Endothelial cell of umbilical vein (primary cell): ENCODE measurements around the gene NUB1.

Experiments
- CTCF ChIP-seq, 2 donors: IDR thresholded peaks; 1 replicate in 1 of 2; 2 replicates in 1 of 2; pipeline ENCODE4 v1.5.1; 2011; ENCODE audit warnings: low read length in 2 of 2, mild to moderate bottlenecking in 2 of 2, moderate library complexity in 2 of 2, control low read depth in 1 of 2, inconsistent platforms in 1 of 2, low read depth in 1 of 2; ENCODE audit not compliant: insufficient read depth in 1 of 2; ENCODE audit errors: extremely low read depth in 1 of 2
- EZH2 ChIP-seq: IDR thresholded peaks from 2 replicates; pipeline ENCODE4 v1.6.1; 2012; ENCODE audit warnings: borderline replicate concordance, low read depth, mild to moderate bottlenecking, moderate library complexity, low read length, inconsistent platforms; ENCODE audit not compliant: severe bottlenecking
- MAX ChIP-seq: IDR thresholded peaks from 2 replicates; pipeline ENCODE4 v1.6.1; 2011; ENCODE audit not compliant: insufficient read depth, insufficient read length
- POLR2A ChIP-seq: IDR thresholded peaks from 2 replicates; pipeline ENCODE4 v1.6.1; 2012; ENCODE audit warnings: low read depth, mild to moderate bottlenecking, control low read depth, low read length
- POLR2AphosphoS5 ChIP-seq: IDR thresholded peaks from 2 replicates; pipeline ENCODE4 v1.6.1; 2012; ENCODE audit warnings: low read depth, mild to moderate bottlenecking, control low read depth, low read length, moderate library complexity; ENCODE audit not compliant: insufficient read depth

- TF ChIP-seq EZH2, result no peak
- no peak for TF ChIP-seq POLR2A
- TF ChIP-seq CTCF (IDR thresholded peaks at IDR 0.05; ENCODE audit: extremely low read depth in 1 of 2, insufficient read depth in 1 of 2, low read depth in 1 of 2, low read length in 2 of 2), result no peak
- TF ChIP-seq POLR2AphosphoS5, result no peak
- TF ChIP-seq MAX, result no peak
Observed at GRCh38 chr7:151330661-151331060, 11.0 kb upstream of the NUB1 start.
